Measurements from ENCODE around the gene CLSTN3. TPM values are rescaled to one million over a fixed set of nuclear protein-coding genes. Genes with fewer than 3 reads are reported as not detected.

CLSTN3 gene
- total RNA-seq, 1 donor from 2014 or later, result 57.5 TPM

GRCh38 chr12:7110661-7111060, 19.5 kb upstream of the CLSTN3 start:
- no peak for DNase-seq (ENCODE audit: low read depth)
- TF ChIP-seq CTCF (conservative IDR thresholded peaks at IDR 0.05; ENCODE audit: low read depth, low read length), result no peak
- no peak overlapping the region for H3K4me3 ChIP-seq (ENCODE audit: low read depth, low read length)

GRCh38 chr12:7112041-7112440, 18.1 kb upstream of the CLSTN3 start:
- no peak for DNase-seq (ENCODE audit: low read depth)
- H3K4me3 ChIP-seq (ENCODE audit: low read depth, low read length), result no peak overlapping the region
- TF ChIP-seq CTCF (conservative IDR thresholded peaks at IDR 0.05; ENCODE audit: low read depth, low read length), result no peak

GRCh38 chr12:7113389-7113871, 16.7 kb upstream of the CLSTN3 start:
- no peak for DNase-seq (ENCODE audit: low read depth)

GRCh38 chr12:7114008-7114407, 16.2 kb upstream of the CLSTN3 start:
- DNase-seq (ENCODE audit: low read depth), result no peak
- no peak for TF ChIP-seq CTCF (conservative IDR thresholded peaks at IDR 0.05; ENCODE audit: low read depth, low read length)
- H3K4me3 ChIP-seq (ENCODE audit: low read depth, low read length), result no peak overlapping the region

More at GRCh38 chr12:7113389-7113871, 16.7 kb upstream of the CLSTN3 start:
- TF ChIP-seq CTCF (conservative IDR thresholded peaks at IDR 0.05; ENCODE audit: low read depth, low read length), result peak; percentile 78
- H3K4me3 ChIP-seq (ENCODE audit: low read depth, low read length), result no peak overlapping the region

GRCh38 chr12:7114851-7115250, 15.3 kb upstream of the CLSTN3 start:
- no peak for DNase-seq (ENCODE audit: low read depth)
- TF ChIP-seq CTCF (conservative IDR thresholded peaks at IDR 0.05; ENCODE audit: low read depth, low read length), result no peak
- H3K4me3 ChIP-seq (ENCODE audit: low read depth, low read length), result no peak overlapping the region

- no peak overlapping the region for H3K4me3 ChIP-seq (ENCODE audit: low read depth, low read length)
- TF ChIP-seq CTCF (conservative IDR thresholded peaks at IDR 0.05; ENCODE audit: low read depth, low read length), result no peak
- no peak for DNase-seq (ENCODE audit: low read depth)
Measured at GRCh38 chr12:7116196-7116595, 14.0 kb upstream of the CLSTN3 start.

- TF ChIP-seq CTCF (conservative IDR thresholded peaks at IDR 0.05; ENCODE audit: low read depth, low read length), result no peak
- H3K4me3 ChIP-seq (ENCODE audit: low read depth, low read length), result no peak overlapping the region
- no peak for DNase-seq (ENCODE audit: low read depth)
Measured at GRCh38 chr12:7116916-7117315, 13.3 kb upstream of the CLSTN3 start.
